ENCODE data around the gene FAM20C.

- TF ChIP-seq, protein P1, sequence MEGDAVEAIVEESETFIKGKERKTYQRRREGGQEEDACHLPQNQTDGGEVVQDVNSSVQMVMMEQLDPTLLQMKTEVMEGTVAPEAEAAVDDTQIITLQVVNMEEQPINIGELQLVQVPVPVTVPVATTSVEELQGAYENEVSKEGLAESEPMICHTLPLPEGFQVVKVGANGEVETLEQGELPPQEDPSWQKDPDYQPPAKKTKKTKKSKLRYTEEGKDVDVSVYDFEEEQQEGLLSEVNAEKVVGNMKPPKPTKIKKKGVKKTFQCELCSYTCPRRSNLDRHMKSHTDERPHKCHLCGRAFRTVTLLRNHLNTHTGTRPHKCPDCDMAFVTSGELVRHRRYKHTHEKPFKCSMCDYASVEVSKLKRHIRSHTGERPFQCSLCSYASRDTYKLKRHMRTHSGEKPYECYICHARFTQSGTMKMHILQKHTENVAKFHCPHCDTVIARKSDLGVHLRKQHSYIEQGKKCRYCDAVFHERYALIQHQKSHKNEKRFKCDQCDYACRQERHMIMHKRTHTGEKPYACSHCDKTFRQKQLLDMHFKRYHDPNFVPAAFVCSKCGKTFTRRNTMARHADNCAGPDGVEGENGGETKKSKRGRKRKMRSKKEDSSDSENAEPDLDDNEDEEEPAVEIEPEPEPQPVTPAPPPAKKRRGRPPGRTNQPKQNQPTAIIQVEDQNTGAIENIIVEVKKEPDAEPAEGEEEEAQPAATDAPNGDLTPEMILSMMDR (IDR thresholded peaks at IDR 0.05; ENCODE audit: insufficient read depth, low read depth, low read length), result no peak
- no peak for TF ChIP-seq EZH2 (IDR thresholded peaks at IDR 0.05; ENCODE audit: insufficient read depth, low read length)
Observed at GRCh38 chr7:219581-220150, 27.3 kb downstream of the FAM20C start.

Data from astrocyte (in vitro differentiated cells and primary cell).